OCI-LY1 (cell line): ENCODE results near the gene IL22.

Source experiments
- H2AFZ ChIP-seq: fragments of 200-600 bp; sonication (generic), shearing (Covaris generic); 2 replicates; pipeline ENCODE4 v1.6.0; 2014; ENCODE audit warnings: antibody characterized with exemption, mild to moderate bottlenecking, low read length
- H3F3A ChIP-seq: fragments of 200-600 bp; sonication (generic), shearing (Covaris generic); 2 replicates; pipeline ENCODE4 v1.6.0; 2014; ENCODE audit warnings: mild to moderate bottlenecking, antibody characterized with exemption, low read length, moderate library complexity; ENCODE audit not compliant: insufficient read depth
- H3K27ac ChIP-seq: fragments of 200-600 bp; sonication (generic); 2 replicates; pipeline ENCODE4 v1.5.1; 2014; ENCODE audit warnings: low read length, mixed run types, mild to moderate bottlenecking, low read depth; ENCODE audit not compliant: poor library complexity, severe bottlenecking
- H3K27me3 ChIP-seq: fragments of 200-600 bp; sonication (generic); 2 replicates; pipeline ENCODE4 v1.6.0; 2014; ENCODE audit warnings: antibody characterized with exemption, mild to moderate bottlenecking, low read length, moderate library complexity; ENCODE audit not compliant: insufficient read depth
- H3K36me3 ChIP-seq: fragments of 200-600 bp; sonication (generic); 2 replicates; pipeline ENCODE4 v1.6.1; 2014; ENCODE audit warnings: mild to moderate bottlenecking, antibody characterized with exemption, low read length, moderate library complexity, mixed read lengths; ENCODE audit not compliant: insufficient read depth
- H3K4me1 ChIP-seq: fragments of 200-600 bp; sonication (generic); 2 replicates; pipeline ENCODE4 v1.5.1; 2014; ENCODE audit warnings: mild to moderate bottlenecking, low read length, moderate library complexity; ENCODE audit not compliant: insufficient read depth, severe bottlenecking
- H3K4me2 ChIP-seq: fragments of 200-600 bp; sonication (generic), shearing (Covaris generic); 2 replicates; pipeline ENCODE4 v1.6.1; 2014; ENCODE audit warnings: low read length
- H3K4me3 ChIP-seq: fragments of 200-600 bp; sonication (generic); 2 replicates; pipeline ENCODE4 v1.5.1; 2014; ENCODE audit warnings: low read length, low read depth, mild to moderate bottlenecking, mixed read lengths; ENCODE audit not compliant: poor library complexity, severe bottlenecking
- H3K79me2 ChIP-seq: fragments of 200-600 bp; shearing (Covaris generic); 2 replicates; pipeline ENCODE4 v1.6.1; 2016; ENCODE audit warnings: mixed run types, low read length, mixed read lengths; ENCODE audit not compliant: insufficient read depth
- H3K9ac ChIP-seq: fragments of 200-600 bp; sonication (generic), shearing (Covaris generic); 2 replicates; pipeline ENCODE4 v1.6.1; 2014; ENCODE audit warnings: mild to moderate bottlenecking, low read length, mixed read lengths
- H3K9me2 ChIP-seq: fragments of 200-600 bp; sonication (generic), shearing (Covaris generic); 2 replicates; pipeline ENCODE4 v1.6.1; 2014; ENCODE audit warnings: low read depth, mild to moderate bottlenecking, low read length, mixed read lengths
- H3K9me3 ChIP-seq: fragments of 200-600 bp; shearing (Covaris generic); 2 replicates; pipeline ENCODE4 v1.6.1; 2014; ENCODE audit warnings: low read length, mixed read lengths
- H4K20me1 ChIP-seq: fragments of 200-600 bp; sonication (generic), shearing (Covaris generic); 2 replicates; pipeline ENCODE4 v1.6.0; 2016; ENCODE audit warnings: mild to moderate bottlenecking, low read length; ENCODE audit not compliant: insufficient read depth
- EZH2 ChIP-seq: fragments of 200-600 bp; sonication (generic), shearing (Covaris generic); IDR thresholded peaks from 2 replicates; pipeline ENCODE4 v1.8.0; 2017; ENCODE audit warnings: borderline replicate concordance, mixed run types, mild to moderate bottlenecking, antibody characterized with exemption, low read length, moderate library complexity, mixed read lengths
- TF ChIP-seq, protein P1 (sequence below): fragments of 200-600 bp; sonication (generic), shearing (Covaris generic); IDR thresholded peaks from 2 replicates; pipeline ENCODE4 v1.5.1; 2017; ENCODE audit warnings: mild to moderate bottlenecking, antibody characterized with exemption, low read length, moderate library complexity, mixed read lengths

The IL22 gene

GRCh38 chr12:68264158-68264855 is 10.9 kb upstream of the IL22 start:
- Histone ChIP-seq H4K20me1 (no peaks in the 10 kb centered on the region), H3K4me1 (no peaks in the 10 kb centered on the region)

DNA sequence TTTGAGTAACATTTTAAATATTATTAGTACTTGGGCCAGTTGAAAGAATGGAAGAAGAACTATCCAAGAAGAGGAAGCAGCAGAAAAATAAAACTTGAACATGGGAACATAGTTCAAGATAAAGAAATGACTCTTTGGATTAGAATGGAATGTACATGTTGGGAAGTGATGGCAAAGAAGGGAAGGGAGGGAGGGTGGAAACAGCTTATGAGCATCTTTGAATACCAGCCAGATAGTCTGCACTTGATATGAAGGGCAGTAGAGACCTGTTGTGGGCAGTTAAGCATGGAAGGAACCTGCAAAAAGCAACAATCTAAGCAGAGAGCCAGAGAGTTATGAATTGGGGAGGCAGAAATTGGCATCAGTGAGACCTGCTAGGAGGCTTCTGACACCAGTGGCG is 10.0 kb upstream of the IL22 start:
- Histone ChIP-seq H2AFZ (no peak overlapping the region), H3K27me3 (no peaks in the 10 kb centered on the region), H3K9ac (no peak overlapping the region), H3K9me2 (no peaks in the 10 kb centered on the region), H3K4me1 (no peaks in the 10 kb centered on the region), H4K20me1 (no peaks in the 10 kb centered on the region), H3K27ac (no peak overlapping the region), H3K4me3 (no peak overlapping the region), H3F3A (no peaks in the 10 kb centered on the region), H3K79me2 (no peaks in the 10 kb centered on the region), H3K9me3 (no peaks in the 10 kb centered on the region), H3K36me3 (no peaks in the 10 kb centered on the region), H3K4me2 (no peak overlapping the region)
- TF ChIP-seq, protein P1, sequence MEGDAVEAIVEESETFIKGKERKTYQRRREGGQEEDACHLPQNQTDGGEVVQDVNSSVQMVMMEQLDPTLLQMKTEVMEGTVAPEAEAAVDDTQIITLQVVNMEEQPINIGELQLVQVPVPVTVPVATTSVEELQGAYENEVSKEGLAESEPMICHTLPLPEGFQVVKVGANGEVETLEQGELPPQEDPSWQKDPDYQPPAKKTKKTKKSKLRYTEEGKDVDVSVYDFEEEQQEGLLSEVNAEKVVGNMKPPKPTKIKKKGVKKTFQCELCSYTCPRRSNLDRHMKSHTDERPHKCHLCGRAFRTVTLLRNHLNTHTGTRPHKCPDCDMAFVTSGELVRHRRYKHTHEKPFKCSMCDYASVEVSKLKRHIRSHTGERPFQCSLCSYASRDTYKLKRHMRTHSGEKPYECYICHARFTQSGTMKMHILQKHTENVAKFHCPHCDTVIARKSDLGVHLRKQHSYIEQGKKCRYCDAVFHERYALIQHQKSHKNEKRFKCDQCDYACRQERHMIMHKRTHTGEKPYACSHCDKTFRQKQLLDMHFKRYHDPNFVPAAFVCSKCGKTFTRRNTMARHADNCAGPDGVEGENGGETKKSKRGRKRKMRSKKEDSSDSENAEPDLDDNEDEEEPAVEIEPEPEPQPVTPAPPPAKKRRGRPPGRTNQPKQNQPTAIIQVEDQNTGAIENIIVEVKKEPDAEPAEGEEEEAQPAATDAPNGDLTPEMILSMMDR = no peak
- no peak for TF ChIP-seq EZH2

More at GRCh38 chr12:68264158-68264855, 10.9 kb upstream of the IL22 start:
- Histone ChIP-seq H3K27me3 (no peaks in the 10 kb centered on the region), H3F3A (no peaks in the 10 kb centered on the region), H2AFZ (no peak overlapping the region), H3K4me2 (no peak overlapping the region), H3K9ac (no peak overlapping the region), H3K79me2 (no peaks in the 10 kb centered on the region), H3K9me2 (no peaks in the 10 kb centered on the region), H3K36me3 (no peaks in the 10 kb centered on the region), H3K9me3 (no peaks in the 10 kb centered on the region), H3K4me3 (no peak overlapping the region), H3K27ac (no peak overlapping the region)
- TF ChIP-seq EZH2 = no peak
- TF ChIP-seq, protein P1 = no peak

GRCh38 chr12:68261896-68262295 is 8.5 kb upstream of the IL22 start:
- Histone ChIP-seq H3K9me2 (no peaks in the 10 kb centered on the region), H3K4me3 (no peak overlapping the region), H2AFZ (no peak overlapping the region), H3K79me2 (no peaks in the 10 kb centered on the region), H3K27ac (no peak overlapping the region), H3F3A (no peaks in the 10 kb centered on the region), H4K20me1 (no peaks in the 10 kb centered on the region), H3K9ac (no peak overlapping the region), H3K36me3 (no peaks in the 10 kb centered on the region), H3K9me3 (no peaks in the 10 kb centered on the region), H3K27me3 (no peaks in the 10 kb centered on the region), H3K4me2 (no peak overlapping the region), H3K4me1 (no peaks in the 10 kb centered on the region)
- no peak for TF ChIP-seq EZH2
- TF ChIP-seq, protein P1 = no peak
